Stimulated activated CD8-positive, alpha-beta memory T cell treated with anti-CD3 and anti-CD28 coated beads, Interleukin-2, amount 100 ng/mL, for 1 hour (primary cell): ENCODE data around the gene RGS16.

Source experiments
- DNase-seq, 2 donors: peaks; one replicate each; pipeline ENCODE4 v3.0.0-alpha.2; 2020; ENCODE audit warnings: low read depth in 2 of 2

Gene RGS16

DNA sequence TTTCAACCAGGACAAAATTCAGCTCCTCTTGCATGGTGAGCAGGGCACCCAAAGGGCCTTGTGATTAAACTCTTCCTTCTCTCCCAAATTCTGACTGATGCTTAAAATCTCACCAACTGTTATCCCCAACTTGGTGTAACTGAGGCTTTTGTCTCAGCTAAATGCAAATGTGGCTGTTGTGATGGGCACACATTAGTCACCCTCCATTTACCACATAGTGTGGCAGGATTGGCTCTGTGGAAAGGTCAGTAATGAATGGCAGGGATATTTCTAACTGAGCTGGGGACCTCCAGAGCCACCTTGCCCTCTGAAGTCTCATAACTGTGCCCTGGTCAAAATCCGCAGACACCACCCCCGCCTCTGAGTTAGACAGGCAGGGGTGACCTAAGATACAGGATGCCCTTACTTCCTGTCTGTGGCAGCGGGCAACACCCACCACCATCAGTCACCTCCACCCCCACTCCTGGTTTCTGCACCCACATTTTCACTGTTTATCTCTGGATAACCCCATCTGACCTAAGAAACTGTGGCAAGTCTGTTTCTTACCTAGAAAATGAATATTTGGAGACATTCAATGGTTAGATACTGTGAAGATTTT lies 25.4 kb upstream of the RGS16 start:
- peak; percentile 10 to 14 for DNase-seq

- no peak for DNase-seq
These were observed 24.9 kb upstream of the RGS16 start for GRCh38 chr1:182629080-182629479.

GRCh38 chr1:182628657-182629056 lies 24.5 kb upstream of the RGS16 start:
- no peak for DNase-seq

DNA sequence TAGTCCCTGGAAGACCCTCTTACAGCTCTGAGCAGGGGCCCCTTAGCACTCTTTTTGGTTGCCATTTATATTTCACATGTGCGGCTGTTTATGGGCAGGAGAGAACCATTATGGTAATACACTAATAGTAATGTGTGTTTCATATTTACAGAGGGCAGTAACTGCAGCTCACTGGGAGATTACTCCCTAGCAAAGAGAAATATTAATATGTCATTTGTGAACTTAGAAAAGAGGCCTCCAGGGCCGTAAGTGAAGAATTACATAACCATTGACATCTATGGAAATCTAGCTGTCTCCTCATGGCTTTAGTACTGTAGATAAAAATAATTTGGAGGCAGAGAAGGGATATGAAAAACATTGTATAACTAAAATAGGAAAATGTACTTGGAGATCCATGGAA lies 23.4 kb upstream of the RGS16 start:
- no peak for DNase-seq

DNA sequence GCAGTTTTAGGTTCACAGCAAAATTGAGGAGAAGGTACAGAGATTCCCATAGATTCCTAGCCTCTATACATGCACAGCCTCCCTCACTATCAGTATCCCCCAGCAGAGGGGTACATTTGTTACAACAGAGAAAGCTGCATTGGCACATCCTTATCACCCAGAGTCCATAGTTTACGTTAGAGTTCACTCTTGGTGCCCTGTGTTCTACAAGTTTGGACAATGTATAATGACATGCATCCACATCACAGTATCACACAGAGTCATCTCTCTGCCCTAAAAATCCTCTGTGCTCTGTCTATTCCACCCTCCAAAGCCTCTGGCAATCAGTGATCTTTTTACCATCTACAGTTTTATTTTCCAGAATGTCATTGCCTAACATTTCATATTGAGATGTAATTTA lies 22.3 kb upstream of the RGS16 start:
- DNase-seq: no peak

DNA sequence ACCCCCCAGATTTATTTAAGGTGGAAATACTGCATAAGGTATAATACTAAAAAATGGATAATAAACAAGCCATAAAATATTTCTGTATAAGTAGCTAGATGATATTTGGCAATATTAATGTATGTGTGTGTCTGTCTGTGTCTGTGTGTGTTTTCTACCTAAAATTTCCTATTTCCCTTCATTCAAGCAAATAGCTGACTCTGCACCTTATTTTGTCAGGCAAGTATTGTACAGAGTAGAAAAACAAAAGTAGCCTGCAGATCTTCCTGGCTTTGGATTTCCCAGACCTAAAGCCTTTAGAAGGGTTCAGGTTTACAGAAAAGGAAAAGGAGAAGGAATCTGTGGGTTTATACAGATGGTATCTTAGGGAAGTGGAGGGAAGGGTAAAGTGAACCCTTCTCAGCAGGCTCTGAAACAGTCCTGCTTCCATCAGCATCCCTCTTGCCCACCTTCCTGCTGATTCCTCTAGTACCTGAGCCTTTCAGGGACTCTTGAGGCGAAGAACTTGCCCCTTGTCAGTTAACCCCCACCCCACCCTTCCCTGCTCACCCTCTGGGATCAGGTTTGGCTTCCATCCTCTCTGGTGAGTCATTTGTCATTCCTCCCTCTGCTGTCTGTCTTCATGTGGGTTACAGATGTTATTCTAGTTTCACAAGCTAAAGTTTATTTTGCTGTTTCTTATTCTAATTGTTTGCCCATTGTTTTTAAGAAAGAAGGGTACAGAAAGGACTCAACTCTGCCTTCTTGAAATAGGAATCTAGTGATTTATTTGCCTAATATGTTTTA lies 21.7 kb upstream of the RGS16 start:
- DNase-seq: no peak

GRCh38 chr1:182625024-182625423 lies 20.8 kb upstream of the RGS16 start:
- DNase-seq: no peak

DNA sequence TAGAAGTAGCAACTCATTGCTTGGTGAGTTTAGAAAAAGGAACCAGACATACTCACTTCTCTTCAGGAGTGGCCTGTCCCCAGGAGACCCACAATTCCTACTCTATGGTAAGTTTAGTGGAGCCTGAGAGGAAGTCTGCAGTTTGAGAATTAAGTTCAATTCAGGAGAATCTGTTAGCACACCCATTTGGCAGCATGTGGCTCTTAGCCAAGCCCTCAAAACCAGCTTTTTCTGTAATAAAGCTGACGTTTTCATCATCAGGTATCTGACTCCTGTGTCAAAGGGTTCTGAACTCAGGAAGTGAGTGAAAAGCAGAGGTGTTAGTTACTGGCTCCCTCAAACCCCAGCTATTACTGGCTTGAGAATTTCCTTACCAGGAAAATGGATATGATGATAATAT lies 20.4 kb upstream of the RGS16 start:
- no peak for DNase-seq

DNA sequence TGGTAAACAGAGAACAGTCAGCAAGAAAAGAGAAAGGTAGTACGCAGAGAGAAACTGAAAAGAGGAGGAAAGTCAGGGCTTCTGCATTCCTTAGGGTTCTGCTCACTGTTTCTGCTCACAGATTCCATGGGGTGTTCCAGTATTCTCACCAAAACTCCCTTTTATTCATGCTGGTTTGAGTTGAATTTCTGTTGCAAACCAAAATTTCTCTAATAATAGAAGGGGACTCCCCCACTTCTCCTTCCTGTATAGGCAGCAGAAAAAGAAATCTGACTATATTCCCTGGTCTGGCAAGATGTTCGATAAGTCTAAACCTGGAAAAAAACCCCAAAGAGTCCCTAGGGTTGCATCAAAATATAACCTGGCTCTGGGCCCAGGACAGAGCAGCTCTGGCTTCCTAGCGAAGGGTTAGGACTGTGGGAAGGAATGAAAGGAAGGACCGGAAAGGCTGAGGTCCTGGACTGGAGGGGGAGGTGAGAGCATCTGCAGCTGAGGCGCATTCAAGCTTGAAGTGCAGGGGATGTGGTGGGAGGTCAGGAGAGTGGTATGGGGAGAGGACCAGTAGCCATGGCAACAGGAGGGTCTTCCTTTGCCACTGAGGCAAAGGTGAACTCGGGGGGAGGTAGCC lies 18.8 kb upstream of the RGS16 start:
- DNase-seq: no peak

DNA sequence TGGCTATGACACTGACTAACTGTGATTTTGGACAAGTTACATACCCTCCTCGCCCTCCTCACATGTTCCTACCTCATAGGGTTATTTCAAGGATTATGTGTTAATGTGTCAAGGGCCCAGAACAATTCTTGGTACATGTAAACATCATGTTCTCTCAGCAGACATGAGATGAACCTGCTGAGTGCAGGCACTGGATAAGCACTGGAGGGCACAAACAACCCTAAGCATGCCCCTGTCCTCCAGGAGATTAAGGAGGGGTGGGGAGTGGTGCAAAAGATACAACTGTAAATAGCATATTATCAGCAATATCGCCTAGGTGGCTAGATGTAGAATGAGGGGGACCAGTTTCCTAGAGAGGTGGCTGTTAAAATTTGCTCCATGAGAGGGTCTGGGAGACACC lies 17.7 kb upstream of the RGS16 start:
- DNase-seq: no peak

DNA sequence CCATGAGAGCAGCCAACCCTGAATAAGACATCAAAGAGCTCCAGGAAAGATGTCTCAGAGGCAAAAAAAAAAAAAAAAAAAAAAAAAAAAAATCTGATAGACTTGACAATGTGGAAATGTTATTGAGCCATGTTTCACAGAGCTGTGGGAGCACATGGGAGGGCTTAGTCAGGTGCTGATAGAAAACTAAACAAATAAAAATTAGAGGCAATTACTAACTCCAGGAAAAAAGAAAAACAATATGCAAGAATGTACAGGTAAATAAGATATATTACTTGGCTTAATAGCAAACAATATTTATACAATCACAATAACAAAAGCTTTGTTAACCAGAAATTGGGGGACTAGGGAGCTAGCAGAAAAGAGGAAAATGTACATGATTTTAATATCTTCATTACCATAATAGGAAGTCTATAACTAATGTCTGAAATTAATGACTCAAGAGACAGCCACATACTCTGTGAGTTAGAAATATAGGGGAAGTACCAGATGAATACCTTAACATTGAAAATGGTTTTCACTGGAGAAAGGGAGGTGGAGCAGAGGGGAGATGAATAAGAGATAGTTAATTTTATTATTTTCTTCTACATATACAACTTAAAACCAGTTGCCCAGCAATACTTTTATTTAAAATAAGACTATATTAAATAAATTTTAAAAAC lies 16.9 kb upstream of the RGS16 start:
- no peak for DNase-seq

DNA sequence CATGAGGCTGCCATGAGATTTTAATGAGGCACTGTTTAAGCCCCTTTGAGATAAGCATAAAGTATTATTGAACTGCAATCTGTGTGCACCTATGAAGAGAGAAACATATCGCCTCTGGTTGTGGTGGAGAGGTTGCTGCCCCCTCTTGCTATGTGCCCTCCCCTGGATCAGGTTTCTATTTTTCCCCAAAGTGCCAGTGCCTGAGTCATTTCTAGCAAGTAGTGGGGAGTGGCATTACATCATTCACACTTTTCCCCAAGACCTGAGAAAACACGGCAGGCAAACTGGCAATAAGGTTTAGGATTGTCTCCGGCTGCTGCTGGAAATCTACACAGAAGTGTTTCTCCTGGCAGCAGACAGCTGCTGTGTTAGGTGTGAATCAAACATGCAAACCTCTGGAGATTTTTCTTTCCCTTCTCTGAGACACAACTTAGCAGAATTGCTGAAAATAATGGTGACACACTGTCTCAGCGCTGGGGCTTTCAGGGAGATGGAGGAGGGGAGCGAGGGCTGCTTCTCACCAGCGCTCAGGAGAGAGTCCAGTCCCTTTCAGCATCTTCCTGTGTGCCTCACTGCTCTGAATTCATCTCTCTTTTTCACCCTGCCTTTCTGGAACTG lies 13.7 kb upstream of the RGS16 start:
- DNase-seq: no peak

DNA sequence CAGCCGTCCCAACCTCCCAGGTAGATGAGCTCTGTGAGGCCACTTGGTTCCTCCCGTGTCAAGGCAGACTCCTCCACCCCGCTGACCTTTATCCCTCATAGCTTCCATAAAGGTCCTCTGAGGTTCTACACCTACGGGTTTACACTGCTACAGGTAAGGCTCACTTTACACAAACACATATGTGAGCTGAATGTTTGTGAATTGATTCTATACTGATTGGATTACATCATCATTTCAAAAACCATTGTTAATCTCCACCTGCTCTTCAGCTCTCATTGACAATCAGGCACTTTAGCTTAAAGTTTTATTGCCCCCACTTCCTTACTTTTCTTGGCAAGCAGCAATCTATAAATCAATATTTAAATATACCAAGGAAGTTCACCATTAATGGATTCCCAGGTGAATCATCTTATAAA lies 12.8 kb upstream of the RGS16 start:
- no peak for DNase-seq

DNA sequence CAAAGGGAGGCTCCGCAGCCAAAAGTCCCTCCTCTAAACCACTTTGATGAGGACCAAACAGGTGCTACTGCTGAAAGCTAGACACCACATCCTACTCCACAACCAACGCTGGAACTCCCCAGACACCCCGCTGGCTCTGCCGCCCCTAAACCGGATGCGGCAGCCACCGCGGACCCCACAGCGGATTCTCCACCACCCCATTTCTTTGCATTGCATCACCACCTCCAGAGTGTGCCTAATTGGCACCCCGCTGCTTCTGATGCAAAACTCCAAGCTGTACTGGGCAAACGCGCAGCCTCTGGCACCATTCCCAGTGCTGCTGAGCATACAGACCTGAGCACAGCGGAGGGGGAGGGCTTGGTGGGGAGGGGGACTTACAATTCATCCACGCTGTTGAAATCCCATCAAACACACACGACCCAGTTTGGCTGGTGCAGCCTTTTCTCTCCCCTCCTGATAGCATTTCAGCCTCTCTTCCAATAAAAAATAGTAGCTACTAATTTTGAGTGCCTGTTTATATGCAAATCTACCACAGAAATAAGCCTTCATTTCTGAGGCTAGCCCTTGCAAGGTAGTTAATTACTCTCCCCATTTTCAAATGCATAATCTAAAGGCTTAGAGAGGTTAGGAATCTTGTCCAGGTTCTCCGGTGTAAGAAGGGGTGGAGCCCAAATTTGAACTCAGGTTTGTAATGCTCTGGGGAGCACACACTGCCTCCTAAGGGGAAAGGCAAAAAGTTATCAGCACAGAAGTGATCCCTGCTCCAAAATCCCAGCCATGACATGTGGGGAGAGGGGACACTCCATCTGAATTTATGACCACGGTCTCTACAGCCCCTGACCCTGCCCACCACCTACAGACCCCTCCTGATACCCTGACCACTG lies 12.2 kb upstream of the RGS16 start:
- peak; percentile 56 to 67 for DNase-seq

DNA sequence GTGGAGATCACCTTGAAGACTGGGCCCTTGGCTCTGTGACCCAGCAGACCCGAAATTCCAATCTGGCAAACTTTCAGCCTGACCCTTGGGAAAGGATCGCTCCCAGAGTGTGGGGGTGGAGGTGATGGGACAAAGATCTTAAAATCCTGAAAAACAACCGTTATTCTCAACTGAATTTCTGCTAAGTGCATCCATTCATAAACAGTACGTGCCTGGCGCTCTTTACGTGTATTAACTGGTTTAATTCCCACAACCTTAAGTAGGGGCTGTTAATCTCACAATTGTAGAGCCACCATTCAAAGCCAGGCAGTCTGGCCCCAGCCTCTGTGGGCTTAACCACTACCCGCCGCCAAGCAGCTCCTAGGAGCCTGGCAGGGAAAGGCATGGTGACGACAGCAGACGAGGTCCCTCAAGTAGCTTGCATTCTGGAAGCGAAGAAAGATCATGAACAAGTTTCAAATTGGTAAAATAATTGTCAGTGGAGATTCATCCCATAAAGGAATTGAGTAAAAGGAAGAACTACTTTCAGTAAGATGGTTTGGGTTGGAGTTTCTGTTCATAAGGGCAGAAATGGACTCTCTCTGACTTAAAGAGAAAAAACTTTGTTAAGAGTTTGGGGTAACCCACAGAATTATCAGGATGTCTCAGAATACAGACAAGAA lies 11.4 kb upstream of the RGS16 start:
- no peak for DNase-seq

DNA sequence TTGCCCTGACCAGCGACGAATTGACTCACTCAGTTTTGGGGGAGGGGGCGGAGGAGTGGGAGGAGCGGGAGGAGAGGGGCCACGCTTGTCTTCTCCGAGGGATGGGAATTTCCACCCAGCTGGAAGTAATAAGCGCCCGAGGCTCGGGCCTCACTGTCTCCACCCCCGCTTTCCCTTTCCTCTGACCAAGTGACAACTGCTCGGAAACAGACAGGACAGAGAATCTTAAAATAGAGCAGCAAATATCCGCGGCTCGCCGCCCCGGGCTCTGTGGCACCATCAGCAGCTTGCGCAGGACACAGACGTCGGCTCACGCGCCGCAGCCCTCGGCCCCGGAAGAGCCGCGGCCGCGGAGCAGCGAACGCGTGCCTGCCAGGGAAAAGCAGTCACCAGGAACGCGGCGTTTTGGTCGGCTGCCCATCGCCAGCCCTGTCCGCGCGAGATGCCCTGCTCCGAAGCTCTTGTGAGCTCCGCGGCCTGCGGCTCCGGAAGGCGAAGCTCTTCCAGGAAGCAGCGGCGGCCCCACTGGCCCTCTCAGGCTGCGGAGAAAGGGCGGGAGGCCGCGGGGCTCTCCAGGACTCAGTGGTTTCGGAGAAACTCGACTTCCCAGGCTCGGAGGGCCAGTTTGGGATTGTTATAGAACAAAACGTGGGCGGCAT lies 10.7 kb upstream of the RGS16 start:
- DNase-seq: no peak

DNA sequence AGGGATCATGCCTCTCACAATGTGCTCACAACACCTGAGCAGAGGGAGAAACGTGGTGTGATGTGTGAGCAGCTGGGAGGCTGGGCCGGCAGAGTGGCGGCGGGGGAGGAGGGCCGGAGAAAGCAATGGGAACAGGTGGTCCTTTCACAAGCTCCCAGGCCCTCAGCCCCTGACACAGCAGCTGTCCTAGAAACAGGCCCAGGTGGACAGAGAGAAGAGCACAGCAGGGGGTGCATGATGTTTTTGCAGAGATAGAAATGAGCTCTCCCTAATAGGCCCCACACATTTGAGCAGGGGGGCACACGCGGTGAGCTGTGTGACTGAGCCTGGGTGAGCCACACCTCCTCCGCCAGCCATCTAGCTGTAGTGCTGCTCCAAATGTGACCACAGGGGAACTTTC lies 7.6 kb upstream of the RGS16 start:
- DNase-seq: no peak

GRCh38 chr1:182611326-182611725 lies 7.1 kb upstream of the RGS16 start:
- no peak for DNase-seq

DNA sequence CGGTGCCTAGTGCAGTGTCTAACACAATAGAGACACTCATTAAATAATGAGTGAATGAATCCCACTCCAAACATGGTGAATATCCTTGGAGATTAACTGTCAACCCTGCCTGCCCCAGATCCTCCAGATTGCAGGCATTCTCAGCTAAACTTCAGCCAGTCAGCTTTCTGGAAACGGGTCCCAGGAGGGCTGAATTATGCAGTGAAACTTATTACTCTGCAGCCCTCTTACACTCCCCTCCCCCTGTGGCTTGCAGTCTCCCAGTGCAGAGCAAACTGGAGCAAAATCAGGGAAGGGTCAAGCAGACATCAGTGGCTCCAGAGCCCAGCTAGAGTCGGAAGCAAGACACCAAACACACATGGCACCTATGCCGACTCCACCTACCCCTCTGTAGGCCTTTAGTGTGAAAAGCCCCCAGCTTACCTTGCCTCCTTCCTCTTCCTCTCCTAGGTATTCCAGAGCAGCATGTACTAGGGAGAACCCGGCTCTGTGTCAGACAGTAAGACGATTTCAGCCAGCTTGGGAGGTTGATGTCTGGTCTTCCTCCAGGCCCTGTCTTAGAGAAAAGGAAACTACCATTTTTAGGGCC lies 6.5 kb upstream of the RGS16 start:
- no peak for DNase-seq
